Measurements from ENCODE around the gene ARID1B.

The ARID1B gene

DNA sequence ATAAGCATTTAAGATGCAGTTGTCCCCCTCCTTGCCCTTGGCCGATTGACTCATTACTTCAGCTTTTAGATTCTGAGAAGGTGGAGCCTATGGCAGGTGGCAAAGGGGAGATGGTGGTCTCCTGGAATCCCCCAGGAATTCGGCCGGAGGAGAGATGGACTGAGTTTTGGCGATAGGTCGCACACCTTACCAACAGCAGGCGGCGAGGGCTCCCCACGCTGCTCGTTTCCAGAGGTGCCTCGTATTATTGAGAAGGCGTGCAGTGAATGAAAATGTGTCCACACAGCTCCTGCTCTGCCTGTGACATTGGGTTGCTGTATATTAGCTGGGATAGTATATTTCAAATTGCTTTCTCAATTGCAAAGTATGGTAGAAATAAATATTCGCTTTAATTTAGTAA is 224.5 kb downstream of the ARID1B start:
- no peak for DNase-seq

DNA sequence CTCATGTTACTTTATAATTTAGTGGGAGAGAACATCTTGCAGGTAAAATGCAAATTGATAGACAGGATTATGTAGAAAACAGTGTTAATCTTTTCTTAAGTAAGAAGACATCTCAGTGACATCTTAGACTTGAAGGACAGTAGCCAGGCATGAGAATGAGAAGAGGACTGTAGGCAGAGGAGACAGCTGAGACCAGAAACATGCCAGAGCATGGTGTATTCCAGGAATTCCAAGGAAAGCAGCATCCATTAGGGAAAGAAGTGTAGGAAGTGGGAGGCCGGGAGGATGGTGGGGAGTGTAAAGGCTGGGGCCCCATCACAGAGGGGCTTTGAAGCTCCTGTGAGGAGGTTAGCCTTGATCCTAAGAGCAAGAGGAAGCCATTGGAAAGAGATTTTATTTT is 225.6 kb downstream of the ARID1B start:
- DNase-seq = no peak

DNA sequence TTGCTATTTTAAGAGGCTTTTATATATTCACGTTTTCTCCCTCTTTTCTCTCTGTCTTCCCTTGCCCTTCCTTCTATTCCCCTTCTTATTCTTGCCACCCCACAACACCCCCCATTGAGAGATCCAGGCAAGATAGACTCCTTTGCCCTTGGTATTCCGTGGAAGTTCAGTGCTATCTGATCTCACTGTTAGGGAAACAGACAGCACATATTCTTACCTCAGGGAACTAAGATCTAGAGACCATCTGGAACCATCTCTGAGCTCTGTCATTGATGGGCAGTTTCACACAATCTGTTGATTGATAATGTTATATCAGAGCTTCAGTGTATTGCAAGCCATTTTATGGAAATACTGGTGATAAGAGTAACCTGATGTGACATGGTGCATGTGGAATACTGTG is 228.8 kb downstream of the ARID1B start:
- DNase-seq = no peak

DNA sequence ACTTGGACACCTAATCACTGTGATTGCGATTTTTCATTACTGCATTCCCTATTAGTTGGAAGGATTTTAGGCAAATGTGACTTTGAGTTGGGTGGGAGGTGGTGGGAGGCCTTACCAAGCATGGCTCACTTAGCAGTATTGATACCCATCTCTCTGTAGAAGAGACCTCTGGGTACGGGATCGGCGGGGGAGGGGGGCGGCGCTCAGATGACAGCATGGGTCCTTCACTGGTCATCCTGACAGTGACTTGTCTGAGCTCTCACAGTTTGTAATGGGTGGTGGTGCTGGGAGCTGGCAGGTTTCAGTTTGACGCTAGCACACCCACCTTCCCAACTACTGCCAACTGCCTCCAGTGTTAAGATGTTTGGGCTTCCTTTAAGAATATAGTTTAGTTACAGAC is 231.4 kb downstream of the ARID1B start:
- no peak for DNase-seq

DNA sequence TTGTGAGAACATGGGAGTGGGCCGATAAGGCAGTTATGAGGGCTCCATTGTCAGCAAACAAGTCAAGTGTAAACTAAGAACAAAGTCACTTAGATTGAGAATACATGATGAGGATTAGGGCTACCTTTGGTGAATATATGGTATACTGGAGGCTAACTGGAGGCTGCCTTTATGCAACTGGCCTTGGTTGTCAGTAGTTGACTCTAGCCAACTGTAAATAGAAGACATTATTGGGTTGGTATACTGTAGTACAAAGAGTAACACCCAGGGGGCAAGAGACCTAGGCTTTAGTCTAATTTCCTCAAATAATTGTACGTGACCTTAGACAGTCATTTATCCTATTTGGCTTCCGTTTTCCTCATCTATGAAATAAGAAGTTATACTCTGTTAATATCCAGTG is 235.2 kb downstream of the ARID1B start:
- DNase-seq = no peak

DNA sequence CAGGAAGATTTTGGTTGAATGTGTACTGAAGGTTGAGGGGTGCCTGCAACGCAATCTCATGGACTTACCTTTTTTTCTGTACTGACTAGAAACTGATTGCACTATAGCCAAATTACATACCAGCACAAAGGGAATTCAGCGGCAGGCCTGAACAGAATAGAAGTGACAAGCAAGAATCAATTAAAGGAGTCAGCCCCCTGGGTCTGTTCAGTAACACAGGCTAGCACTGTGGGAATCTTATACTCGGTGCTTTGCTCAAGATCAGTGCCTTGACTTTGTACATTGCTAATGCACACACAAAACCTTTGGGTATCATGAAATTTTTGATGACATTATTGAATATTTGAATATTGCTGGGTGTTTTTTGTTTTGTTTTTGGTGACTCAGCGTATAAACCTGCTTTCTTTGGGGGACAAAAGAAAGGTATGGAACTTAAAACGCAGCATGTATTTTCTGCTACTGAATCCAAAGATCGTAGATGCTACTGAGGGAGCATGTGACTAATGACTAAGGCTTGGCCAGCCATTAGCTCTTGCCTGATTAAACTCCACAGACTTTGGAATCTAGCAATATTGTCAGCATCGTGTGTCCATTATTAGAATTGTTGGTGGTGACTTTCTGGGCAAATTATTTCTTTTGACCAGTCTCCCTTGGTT is 236.6 kb downstream of the ARID1B start:
- no peak for DNase-seq

DNA sequence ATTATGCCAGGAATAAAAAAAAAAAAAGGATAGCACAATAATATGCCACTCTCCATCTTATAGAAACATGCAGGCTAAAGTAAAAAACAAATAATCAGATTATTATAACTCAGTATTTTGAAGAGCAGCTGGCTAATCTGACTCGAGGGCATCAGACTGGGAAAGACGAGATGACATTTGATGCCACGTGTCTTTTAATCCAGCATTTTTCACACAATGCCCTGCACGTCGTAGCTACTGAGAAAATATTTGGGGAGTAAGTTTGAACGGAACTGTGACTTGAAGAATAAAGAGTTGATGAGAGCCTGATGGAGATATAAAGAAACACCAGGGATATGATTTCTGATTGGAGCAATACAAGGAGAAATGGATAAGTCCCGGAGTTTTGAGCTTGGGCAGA is 237.7 kb downstream of the ARID1B start:
- peak; percentile 73 for DNase-seq

DNA sequence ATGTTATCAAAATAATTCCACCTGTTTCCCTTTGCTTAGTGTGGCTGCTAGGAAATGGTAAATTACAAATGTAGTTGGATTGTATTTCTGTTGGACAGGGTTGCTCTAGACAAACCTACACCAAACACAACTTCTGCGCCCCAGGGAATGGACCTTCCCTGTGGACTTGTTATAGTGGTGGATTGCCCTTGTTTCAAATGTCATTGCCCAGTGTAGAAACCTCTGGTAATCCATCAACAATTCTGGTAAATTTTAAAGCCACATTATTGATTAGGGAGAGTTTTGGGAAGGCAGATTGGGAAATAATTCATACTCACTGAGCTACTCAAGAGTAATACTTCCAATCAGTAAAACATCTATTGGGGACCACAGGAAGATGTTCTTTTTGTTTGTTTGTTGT is 239.8 kb downstream of the ARID1B start:
- DNase-seq = no peak

DNA sequence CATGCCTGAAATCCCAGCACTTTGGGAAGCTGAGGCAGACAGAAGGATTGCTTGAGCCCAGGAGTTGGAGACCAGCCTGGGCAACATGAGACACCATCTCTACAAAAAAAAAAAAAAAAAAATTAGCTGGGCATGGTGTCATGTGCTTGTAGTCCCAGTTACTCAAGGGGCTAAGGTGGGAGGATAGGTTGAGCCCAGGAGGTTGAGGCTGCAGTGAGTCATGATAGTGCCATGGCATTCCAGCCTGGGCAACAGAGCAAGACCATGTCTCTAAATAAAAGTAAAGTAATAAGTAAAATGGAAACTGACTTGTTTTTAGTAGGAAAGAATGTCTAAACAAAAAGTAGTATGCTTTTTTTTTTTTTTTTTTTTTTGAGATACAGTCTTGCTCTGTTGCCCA is 240.7 kb downstream of the ARID1B start:
- no peak for DNase-seq

DNA sequence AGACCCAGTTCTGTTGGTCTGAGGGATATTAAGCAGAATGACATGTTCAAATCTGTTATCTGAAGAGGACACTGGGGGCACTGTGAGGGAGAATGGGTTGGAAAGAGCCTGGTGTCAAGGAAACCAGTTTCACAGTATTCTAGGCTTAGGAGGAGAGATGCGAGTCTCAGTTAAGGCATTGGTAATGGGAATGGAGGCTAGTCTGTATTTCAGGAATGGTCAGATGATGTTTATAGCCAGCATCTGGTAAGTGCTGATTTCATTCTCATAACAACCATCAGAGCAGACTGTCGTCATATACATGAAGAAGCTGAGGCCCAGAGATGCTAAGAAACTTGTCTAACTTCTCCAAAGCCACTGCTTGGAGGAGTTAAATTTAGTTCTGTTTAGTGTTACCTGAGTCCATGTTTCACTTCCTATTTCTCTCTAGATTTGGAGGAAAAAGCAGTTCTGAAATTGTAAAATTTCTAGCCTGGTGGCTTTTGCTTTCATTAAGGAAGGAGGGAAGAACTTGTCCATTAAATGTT is 242.0 kb downstream of the ARID1B start:
- no peak for DNase-seq

DNA sequence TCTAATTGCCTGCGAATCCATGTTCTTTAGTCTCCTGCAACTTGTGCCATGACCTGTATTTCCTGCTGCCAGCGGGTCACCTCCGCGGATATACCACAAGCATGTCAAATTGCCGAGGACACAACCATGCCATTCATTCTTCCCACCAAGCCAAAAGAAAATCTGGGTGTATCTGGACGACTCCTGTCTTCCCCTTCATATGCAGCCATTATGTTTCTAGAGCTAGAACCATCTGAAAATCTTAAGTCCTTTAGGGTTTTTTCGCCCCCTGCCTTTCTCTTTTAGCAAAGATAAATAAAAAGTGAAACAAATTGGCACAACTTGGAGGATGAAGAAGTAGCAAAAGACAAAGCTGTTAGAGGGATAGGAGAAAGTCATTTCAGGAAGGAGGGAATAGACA is 242.6 kb downstream of the ARID1B start:
- no peak for DNase-seq

DNA sequence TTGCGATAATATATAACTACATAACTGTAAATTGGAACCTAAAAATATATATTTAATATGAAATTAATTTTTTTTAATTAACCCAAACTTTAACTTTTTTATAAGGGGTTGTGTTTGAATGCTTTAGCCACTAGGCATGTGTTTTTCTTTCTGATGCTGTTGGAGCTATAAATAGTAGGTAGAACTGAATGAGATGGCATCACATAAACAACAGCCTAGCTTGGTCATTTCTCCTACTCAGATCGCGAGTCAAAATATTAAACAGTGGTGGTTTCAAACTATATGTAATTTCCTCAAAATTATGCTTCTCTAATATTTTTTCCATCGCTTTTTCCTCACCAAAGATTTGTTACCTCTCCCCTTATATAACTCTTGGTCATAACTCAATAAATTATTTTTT is 243.2 kb downstream of the ARID1B start:
- no peak for DNase-seq

DNA sequence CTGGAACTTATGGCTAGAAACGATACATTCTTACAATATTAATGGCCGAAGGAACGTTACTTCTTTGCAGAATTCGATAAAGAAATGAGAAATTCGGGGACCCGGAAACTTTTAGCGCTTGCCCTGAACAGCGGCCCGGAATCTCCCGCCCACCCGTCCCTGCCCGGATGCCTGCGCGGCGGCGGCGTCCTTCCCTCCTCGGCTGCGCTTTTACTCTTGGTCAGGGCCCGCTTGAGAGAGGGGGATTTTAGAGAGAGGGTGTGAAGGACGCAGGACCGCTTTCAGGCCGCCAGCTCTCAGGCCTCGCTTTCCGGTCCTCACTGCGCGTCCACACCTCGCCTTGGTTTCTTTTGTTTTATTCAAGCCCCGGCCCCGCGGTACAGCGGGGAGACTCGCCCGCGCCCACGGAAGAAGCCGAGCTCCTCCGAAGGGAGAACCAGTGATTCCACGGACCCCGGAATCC is 243.7 kb downstream of the ARID1B start:
- no peak for DNase-seq

DNA sequence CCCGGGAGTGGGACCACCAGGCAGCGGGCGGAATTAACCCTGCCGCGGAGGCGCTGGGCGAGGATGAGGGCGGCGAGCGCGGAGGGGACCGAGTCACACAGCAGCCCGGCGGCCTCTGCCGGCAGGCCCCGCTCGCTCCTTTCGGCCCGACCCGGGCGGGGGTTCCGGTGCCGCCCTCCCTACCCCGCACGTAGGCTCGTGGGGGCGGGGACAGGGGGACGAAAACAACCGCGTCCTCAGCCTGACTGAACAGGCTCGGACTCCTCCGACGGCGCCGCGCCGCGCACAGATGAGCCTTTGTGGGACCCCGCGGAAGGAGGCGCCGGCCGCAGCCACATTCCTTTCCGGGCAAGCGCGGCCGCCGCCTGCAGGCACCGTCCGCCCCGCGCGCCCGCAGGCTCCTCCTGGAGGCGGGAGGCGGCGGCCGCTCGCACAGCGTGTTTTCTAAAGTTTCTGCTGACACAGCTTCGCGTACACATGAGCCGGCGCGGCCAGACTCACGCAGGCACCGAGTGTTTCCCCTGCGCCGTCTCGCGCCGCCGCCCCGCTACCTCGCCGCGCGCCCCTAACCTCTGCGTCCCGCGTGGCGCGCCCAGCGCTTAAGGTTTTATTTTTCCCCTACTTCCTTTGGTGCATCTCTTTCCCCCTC is 244.3 kb downstream of the ARID1B start:
- DNase-seq = peak; percentile 39

DNA sequence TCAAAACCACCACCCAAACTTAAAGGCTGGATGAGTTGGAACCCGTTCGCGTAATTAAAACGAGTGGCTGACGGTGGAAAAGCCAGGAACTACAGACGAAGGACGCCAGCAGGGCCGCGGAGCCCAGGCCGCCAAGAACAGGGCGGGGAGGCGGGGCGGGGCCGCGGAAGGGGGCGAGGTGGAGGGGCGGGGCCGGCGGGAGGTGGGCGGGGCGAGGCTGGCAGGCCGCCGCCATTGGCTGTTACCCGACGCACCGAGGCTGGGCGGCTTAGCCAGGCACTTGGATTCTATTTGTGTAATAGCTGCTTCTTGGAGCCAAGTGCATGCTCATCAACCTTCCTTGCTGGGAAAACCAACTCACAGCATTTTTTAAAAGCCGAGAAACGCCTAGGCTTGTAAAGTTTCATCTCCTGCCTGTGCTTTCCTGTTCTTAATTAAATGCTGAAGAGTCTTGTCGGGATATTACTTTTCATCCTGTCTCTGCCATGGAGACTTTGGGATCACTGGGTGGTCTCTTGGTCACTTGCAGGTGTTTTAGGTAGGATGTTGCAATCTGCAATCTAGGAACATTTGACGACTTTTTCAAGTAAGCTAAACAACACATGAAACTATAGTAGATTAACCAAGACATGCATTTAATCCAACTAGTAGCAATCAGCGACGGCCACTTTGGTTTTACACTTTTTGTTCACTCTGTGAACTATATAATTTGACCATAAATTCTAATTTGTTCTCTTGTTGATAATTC is 245.0 kb downstream of the ARID1B start:
- peak; percentile 26 for DNase-seq

DNA sequence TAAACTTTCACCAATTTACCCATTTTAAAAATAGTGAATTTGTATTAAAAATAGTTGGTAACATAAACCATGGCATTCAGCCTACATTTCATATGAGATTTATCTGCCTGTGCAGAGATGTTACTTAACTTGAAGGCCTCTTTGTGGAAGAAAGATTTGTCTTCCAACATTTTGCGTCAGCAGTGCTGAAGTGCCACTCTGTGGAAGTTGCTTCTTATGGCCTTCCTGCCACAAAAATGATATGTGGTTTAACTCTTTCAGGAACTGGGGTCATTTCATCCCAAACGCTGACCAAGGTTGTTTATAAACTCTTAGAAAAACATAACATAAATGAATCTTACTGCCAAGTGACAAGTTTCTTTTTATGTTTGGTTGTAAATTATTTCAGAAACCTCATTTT is 246.8 kb downstream of the ARID1B start:
- DNase-seq = no peak

DNA sequence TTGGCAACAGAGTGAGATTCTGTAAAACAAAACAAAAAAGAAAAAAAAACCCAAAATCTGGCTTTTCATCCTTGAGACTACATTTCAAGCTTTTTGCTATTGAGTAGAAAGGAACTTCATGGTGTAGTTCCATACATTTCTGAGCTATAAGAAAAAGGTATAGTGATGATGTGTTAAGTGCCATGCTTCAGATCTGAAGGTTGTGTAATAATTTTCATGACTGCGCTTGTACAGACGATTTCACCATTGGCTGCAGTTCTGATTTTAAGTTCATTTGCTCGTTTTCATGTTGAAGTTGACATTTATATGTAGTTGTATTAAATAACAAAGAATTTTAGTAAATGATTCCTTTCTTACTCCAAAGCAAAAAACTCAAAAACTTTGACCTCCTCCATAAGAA is 247.6 kb downstream of the ARID1B start:
- no peak for DNase-seq

DNA sequence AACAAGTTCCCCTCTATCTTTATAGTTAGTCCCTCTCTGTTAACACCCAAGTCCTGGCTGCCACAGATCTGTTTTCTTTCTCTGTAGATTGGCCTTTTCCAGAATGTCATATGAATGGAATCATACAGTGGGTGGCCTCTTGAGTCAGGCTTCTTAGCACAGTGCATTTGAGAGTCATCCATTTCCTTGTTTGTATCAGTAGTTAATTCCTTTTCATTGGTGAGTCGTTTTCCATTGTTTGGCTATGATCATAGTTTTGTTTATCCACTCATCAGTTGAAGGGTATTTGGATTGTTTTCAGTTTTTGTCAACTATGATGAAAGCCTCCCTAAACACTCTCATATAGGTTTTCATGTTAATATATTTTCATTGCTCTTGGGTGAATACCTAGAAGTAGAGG is 248.3 kb downstream of the ARID1B start:
- no peak for DNase-seq

DNA sequence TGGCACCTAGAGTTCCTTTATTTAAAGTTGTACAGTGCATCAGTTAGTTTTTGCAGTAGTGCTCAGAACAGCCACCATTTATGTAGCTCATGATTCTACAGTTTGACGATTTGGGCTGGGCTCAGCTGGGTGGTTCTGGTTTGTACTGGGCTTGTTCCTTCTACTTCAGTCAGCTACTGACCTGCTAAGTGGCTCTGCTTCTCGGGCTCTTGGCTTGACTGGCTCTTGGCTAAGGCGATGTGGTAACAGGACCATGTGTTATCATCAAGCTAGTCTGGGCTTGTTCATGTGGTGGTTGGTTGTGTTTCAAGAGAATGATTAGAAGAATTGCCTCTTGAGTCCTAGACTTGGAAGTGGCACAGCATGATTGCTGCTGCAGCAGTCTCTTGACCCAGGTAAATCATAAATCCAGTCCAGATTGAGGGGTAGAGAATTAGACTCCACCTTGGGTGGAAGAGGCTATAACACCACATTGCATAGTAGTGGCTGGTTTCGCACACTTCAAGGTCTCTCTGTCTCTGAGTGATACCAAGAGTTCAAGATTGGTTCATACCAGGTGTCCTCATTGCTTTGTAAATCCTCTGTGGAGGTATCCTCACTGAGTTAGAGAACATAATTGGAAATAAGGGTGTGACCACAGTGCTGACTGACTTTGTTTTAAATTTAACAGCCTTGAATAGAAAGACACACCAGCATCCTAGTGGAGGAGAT is 253.0 kb downstream of the ARID1B start:
- no peak for DNase-seq

DNA sequence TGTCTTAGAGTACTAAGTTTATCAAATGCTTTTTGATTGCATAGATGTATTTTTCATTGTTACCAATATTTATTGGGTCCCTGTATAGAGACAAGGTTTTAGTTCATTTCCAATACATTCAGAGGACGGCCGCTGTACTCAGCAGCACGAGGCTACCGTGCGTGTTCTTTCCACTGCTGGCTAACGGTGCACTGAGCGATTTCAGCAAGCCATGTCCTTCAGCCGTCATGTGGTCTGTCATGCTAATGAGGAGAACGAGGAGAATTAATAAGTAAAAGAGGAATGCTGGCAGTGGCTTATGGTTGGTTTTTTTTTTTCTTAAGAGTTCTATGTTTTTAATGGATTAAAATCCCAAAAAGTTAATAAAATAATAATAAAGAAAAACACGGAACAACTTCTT is 253.6 kb downstream of the ARID1B start:
- DNase-seq = no peak

DNA sequence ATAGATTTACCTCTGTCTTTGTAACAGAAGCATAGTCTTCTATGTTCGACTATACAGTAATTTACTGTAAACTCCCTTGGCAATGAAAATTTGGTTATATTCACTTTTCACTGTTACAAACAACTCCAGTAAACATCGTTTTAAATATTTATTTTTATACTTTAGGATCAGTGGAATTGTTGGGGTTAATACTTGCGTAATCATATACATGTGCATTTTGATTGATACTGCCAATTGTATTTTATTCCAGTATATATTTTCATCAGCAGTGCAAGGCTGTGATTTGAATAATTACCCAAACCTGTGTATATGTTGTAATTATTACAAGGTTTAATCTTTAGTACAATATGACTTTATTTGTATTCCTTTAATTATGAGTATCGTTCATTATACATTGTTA is 255.7 kb downstream of the ARID1B start:
- no peak for DNase-seq

DNA sequence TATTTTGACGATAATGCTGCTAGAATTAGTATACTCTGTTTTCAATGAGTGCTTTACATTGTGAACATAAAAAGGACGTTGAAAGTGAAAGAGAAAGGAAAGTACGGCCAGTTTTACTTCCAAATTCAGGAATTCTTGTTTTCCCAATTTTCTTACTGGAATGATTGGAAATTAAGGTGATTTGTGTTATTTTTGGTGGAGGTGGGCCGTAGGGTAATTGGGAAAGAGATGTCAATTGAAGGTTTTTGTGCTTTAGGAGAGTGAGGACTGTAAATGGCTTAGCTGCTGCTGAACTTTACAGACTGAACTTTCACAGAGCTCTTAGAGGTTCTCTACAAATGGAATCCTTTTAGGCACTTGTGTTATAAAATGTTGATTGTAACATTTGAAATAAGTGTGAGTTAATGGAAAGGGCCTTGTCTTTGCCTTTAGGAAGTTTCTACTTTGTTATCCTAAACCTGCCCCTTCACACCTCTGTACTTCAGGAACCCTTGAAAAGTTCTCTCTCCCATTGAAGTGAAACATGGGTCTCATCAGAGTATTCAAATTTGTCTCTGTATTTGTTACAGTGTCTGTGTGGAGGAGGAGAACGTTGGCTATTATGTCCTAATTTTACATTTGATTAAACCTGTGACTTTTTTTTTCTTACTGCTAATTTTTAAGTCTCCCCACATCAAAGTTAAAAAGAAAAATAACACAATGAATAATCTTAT is 256.4 kb downstream of the ARID1B start:
- DNase-seq = no peak
